GM18511 (cell line): ENCODE data around the gene LBP.
"Not testable (repeated sequence)": the region's sequence is repeated elsewhere in the genome, so short reads cannot be mapped to it uniquely, and the experiment has no call there.

Source experiments
- ATAC-seq: cut with Tn5 transposase; IDR thresholded peaks from one replicate; pipeline ENCODE4 v1.9.1; 2021; ENCODE audit warnings: mild to moderate bottlenecking, moderate library complexity; ENCODE audit not compliant: unreplicated experiment

The LBP gene

DNA sequence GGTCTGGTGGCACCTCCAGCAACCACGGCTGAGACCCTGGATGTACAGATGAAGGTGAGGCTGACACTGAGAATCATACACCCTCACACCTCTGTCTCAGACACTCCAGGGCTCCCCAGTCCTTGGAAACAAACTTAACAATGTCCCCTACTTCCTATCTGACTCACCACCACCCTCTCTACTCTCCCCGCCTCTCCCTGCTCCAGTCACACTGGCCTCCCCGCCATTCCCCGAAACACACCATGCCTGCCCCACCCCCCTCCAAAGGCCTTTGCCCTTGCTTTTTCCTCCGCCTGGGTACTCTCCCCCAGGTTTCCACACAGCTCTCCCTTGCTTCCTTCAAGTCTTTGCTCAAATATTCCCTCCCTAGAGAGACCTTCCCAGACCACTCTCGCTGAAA, 26.1 kb upstream of the LBP start:
- no peak for ATAC-seq

DNA sequence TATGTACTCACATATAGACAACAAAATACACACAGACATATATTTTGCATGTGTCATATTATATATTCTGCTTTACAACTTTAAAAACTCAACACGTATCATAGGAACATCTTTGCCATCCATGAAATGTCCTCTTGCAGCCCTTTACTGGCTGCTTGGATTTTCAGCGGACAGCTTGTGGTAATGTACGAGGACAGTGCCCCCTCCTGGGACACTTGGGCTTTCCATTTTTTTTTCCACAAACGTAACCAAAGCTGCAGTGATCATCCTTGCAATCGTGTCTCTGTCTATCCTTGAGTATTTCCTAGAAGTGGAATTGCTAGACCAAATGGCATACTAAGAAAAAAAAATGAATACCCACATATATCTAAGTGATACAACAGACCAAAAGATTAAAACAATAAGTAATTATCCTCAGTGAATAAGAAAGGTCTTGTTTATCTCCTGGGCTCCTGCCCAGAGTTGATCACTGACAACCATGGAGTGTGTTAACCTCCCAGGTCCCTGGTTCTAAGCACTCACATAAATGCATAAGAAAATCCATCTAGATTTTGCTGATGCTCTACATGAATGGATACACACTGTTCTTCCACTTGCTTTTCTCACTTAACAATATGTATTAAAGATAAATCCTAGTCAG, 24.2 kb upstream of the LBP start:
- ATAC-seq, result no peak

DNA sequence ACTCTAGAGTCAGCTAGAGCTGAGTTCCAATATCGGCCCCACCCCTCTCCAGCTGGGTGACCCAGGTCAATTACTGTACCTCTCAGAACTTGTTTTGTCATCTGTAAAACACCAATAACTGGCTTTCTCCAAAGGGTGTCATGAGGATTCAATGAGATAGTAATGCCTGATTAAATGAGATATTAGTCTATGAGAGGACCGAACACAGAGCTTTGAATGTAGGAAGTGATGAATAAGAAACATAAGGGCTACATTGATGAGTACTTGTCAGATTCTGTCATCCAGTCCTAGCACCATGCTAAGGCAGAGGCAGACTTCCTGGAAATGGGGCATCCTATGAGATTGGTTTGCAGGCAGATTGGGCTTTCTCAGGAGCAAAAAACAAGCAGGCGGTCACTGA, 22.1 kb upstream of the LBP start:
- no peak for ATAC-seq

DNA sequence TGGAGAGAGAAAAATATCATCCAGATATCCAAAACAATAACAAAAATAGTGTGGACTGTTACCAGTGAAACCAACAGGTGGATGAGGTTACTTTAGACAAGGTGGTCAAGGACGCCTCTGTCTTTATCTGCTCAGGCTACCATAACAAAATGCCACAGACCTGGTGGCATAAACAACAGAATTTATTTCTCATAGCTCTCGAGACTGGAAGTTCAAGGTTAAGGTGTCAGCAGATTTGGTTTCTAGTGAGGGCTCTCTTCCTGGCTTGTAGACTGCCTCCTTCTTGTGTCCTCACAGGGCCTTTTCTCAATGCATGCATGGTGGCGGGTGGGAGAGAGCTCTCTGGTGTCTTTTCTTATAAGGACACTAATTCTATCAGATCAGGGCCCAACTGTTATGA, 21.1 kb upstream of the LBP start:
- no peak for ATAC-seq

DNA sequence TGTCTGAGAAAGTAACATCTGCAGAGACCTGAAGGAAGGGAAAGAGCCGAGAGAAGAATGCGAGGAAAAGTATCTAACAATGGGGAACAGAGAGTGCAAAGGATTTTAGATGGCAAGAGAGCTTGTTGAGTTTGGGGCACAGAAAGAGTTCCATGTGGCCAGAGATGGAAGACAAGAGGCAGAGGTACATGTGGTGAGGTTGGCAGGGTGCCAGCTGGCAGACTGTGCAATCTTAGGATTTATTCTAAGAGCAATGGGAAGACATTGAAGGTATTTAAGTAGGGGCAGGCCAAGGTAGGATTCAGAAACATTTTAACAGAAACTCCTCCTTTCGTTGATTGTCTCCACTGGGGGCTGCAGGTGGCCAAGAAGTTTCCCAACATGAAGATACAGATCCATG, 20.4 kb upstream of the LBP start:
- ATAC-seq, result no peak

DNA sequence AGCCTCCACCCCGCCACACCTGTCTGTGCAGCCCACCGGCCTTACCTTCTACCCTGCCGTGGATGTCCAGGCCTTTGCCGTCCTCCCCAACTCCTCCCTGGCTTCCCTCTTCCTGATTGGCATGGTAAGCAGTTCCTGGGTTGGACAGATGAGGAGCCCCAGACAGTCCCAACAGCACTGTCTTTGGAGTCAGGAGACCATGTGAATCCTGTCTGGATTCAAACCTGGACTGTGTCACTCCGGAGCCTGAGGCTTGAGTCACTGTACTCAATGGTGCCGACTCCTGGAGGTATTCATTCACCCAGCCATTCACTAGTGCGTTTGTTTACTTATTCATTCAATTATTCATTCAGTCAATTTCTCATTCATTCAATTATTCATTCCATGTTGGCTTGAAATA, 20.0 kb upstream of the LBP start:
- no peak for ATAC-seq

DNA sequence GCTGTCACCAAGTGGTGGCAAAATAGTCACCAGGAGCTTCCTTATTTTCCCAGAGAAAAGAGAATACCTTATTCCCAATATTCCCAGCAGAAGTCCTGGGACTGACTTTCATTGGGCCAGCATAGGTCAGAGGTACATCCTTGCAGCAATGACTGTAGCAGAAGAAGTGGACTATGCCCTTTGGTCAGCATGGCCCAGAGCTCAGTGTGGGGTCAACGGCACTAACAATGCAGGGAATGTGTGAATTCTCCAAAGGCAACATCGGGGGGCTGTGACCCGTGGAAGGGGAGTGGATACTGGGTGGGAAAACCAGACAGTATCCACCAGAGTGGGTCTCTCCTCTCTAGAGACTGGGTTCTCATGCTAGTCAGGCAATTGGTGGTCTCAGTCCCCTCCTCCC, 15.6 kb upstream of the LBP start:
- ATAC-seq, result no peak

DNA sequence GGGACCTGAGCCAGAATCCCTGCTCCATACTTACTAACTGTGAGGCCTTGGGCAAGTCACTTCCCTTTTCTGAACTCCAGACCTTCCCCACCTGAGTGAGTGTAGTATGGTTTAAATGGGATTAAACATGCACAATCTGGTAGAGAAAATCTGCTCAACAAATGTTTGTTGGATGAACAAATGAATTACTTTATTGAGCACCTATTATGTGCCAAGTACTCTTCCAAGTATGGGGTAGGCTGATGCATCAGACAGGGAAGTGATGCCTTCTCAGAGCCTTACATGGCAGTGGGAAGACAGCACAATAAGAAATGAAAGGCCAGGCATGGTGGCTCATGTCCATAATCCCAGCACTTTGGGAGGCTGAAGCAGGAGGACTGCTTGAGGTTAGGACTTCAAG, 15.0 kb upstream of the LBP start:
- no peak for ATAC-seq

DNA sequence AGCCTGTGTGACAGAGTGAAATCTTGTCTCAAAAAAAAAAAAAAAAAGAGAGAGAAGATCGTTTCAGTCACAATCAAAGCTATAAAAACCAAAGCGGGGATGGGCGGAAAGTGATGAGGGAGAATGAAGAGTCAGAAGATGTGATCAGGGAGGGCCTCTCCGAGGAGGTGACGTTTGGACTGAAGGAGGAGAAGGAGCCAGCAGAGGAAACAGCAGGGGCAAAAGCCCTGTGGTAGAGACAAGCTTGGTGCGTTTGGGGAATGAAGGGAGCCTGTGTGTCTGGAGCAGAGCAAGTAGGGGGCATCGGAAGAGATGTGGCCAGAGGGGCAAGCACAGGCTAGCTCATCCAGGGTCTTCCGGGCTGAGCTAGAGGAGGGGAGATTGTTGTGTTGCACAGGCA, 14.5 kb upstream of the LBP start:
- no peak for ATAC-seq

DNA sequence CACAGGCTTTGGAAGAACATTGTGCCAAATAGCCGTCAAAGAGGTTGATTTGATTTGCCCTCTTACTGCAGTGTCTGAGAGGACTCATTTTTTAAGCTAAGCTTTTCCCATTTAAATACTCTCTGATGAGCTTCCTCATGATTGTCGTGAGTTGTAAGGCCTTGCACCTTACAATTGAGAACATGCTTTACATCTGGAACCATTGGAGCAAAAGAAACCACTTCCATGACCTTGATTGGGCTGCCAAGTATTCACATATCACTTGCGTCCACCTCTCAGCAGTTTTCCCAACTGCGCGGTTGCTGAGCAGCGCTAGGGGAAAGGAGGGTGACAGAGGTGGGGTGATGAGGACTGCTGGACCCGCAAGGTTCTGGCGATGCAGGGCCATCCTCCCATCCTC, 12.3 kb upstream of the LBP start:
- no peak for ATAC-seq

DNA sequence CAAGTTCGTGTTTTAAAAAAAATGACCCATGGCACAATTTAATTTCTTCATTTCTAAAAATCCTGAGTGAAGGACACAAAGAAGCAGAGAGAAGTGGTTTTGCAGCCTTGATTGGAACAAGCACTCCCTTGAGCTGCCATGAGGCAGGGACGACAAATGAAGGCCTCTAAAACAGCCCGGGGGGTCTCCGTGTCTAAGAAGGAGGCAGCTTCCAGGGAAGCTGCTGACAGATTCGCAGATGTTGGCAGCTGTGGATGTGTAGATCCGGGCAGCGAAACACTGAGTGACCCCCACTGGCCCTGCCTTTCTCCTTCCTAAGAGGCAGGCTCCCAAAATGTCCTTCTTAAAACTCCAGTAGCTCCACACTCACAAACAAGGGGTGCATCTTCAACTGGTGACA, 9.6 kb upstream of the LBP start:
- ATAC-seq, result no peak

DNA sequence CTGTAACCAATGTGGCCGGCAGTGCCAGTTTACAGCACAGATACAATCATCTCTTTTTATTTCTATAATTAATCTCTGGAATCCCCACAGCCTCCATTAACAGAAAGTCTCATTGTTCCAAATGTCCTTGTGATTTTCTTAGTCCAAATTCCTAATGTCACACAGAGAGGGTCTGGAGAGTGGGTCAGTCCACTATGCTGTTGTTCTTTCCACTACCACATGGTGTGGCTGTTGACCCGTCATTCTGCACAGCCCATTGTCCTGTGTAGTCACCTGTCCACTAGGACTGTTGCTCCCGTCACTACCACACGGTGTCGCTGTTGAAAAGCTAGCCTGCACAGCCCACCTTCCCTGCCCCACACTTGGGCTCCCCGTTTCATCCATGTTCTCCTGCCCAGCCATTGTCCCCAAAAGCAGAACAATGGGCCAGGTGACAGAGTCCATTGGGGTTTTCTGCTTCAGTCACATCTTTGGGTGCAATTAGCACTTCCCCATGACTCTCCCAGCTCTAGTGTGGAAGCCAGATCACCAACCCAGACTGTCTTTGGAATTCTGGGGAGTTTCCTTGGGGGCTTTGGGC, 8.6 kb upstream of the LBP start:
- ATAC-seq, result no peak

DNA sequence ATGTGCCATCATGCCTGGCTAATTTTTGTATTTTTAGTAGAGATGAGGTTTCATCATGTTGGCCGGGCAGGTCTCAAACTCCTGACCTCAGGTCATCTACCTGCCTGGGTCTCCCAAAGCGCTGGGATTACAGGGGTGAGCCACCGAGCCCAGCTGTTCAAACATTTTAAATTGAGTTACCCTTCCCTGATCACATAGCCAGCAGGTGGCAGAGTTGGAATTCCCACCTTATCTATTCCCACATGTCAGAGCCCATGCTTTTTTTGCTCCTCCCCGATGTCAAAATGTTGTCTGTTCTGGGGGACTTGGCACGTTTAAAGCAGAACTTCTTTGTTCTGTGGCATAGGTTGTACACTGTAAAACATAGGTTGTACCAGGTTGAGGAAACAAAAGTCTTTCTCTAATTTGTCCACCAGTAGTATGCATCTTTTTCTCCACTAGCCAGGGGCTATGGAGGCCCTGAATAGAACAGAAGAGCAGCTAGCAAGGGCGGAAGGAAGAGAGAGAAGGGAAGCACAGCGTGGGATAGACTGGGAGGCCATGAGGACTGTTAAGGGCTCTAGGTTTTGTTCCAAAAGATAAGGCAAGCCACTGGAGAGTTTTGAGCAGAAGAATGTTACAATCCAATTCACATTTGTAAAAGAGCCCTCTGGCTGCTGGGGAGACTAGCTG, 7.3 kb upstream of the LBP start:
- ATAC-seq, result no peak

DNA sequence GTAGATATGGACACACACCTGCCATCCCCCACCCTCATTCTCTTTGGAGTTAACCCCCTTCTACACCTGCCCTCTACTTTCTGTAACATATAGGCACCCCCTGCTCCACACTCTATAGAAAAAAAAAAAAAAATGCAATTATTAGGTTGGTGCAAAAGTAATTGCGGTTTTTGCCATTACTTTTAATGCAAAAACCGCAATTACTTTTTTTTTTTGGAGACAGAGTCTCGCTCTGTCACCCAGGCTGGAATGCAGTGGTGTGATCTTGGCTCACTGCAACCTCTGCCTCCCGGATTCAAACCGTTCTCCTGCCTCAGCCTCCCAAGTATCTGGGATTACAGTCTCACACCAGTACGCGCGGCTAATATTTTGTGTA, 6.8 kb upstream of the LBP start:
- not testable (repeated sequence) for ATAC-seq

DNA sequence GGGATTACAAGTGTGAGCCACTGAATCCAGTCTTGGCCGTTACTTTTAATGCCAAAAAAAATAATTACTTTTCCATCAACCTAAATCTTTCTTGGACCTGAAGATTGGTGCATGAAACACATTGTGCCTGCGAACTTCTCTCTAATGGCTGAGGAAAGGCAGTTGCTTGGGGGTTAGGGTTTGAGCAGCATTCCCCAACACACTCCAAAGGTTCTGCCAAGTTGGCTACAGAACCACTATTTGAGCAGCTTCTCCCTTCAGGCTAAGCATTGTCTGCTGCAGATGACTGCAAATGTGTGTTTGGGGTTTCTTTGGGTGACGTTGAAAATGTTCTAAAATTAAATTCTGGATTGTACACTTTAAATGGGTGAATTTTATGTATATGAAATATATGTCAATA, 6.3 kb upstream of the LBP start:
- no peak for ATAC-seq

DNA sequence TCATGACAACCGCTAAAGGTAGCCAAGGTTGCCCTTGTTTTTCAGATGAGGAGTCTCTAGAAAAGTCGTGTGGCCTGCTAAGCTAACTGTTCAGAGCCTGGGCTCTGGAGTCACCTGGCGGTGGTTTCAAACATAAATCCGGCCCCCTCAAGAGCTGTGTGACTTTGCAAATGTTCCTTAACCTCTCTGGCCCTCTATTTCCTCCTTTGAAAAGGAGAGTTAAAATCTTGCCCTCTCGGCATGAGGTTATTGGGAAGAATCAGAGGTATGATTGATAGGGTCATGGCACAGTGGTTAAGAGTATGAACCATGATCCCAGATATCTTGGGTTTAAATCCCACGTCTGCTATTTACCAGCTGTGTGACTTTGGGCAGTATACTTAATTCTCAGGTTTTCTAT, 5.6 kb upstream of the LBP start:
- ATAC-seq, result no peak

DNA sequence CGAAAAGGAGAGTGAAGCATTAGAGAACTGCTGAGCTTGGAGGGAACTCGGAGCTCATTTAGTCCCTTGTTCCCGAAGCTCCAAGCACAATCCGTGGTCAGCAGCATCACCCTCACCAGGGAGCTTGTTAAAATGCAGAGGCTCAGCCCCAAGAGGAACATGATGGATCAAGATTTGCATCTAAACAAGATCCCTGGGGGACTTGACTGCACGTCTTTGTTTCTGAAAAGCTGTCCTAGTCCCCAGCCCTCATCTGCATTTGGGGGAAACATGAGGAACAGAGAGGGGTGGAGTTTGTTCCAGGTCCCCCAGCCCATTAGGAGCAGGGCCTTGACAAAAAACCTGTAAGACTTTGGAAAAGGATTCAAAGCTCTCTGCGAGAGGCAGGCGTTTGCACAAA, 4.1 kb upstream of the LBP start:
- no peak for ATAC-seq

DNA sequence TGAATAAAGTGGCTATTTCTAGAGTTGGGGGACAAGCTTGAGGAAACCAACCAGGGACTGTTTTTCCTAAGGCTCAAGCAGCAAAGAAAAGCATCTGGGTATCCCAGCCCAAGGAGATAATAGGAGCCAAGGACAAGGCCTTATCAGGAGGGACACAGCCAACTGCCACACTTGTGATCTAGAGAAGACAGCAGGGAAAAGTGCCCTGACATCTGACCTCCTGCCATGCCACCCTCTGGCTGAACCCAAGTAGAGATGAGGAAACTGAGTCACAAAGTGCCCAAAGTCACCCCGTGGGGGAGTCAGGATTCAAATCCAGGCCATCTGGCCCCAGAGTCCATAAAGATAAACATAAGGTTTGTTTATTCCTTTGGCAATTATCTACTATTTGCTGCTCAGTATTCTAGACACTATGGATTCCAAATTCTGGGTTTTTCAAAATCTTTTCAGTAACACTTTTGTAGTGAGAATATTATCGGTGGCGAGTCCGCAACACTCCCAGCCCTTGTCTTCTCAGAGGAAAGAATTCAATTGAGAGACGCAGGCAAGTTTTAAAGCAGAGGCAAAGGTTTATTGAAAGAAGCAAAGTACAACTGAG, 3.5 kb upstream of the LBP start:
- no peak for ATAC-seq

DNA sequence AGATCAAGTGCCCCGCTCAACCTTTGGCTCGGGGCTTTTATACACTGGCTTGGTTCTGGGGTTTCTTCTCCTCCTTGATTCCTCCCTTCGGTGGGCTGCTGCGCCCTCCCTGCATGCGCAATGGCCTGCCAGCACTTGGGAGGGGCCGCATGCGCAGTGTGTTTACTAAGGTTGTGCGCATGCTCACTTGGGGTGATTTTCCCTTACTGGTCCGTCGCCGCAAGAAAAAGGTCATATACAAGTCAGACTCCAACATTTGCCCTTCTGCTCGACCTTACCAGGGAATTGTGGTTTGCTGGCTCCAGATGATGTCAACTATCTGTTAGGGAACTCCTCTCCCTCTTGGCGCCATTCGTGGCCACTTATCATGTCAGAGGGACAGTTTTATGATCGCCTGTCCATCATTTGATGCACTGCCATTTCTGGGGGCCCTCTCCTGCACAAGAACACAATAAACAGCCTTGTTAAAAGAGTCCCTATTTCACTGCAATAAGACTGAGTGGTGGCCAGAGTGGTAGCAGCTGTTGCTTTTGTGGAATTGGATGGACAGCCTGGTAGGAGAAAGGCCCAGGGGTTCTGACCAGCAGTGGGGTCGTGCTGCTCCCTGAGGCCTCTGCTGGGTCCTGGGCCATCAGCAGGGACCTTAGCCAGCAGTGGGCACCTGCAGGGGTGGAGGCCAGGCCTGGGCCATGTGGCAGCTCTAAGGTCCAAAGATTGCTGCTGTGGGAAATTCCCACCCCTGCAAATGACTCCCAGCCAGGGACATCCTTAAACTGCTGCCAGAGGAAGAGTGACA, 2.8 kb upstream of the LBP start:
- no peak for ATAC-seq

DNA sequence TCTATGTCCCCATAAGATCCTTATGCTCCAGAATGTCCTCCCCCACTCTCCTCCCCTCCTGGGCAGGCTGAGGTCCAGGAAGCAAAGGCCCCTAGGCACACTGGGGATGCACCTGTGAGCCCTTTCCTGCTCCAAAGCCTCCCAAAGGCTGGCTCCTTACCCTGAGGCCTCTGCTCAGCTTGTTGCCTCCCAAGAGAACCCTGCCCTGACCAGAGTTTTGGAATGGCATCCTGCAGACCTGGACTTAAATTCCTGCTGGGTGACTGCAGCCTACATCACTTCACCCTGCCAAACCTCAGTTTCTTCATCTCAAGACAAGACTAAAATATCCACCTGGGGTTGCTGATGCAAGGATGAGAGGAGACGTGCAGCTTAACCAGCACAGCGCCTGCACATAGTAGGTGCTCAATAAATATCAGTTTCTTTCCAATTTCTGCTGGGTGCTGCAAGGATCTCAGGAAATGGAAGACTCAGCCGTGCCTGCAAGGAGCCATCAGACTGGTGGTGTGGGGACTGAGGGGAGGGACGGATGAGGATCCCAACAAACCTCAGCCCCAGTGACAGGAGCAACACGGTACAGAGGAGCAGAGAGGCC, 2.1 kb upstream of the LBP start:
- no peak for ATAC-seq

DNA sequence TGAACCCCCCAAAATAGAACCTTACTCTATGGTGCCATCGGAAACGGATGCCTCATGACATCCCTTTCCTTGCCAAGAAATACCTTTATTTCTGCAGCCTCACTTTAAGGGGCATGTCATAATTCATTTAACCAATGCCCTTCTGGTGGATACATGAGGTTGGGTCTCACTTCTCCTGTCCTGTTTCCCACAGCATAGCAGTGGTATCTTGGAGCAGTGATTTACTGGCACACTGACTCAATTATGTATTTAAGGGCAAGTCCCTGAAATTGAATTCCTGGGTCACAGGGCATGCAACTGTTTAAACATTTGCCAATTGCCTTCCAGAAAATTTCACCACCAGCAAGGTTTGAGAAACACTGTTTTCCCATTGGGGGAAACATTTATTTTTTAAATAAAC, 639 bp upstream of the LBP start:
- ATAC-seq, result no peak
